ENCODE data around the gene FLT1. TPM values are rescaled to one million over a fixed set of nuclear protein-coding genes. Genes with fewer than 3 reads are reported as not detected.

The FLT1 gene
- polyA plus RNA-seq, 1 donor (not counting 4 experiments of a cell fraction or from before 2014, with no cell fraction given), result 0.01 TPM

DNA sequence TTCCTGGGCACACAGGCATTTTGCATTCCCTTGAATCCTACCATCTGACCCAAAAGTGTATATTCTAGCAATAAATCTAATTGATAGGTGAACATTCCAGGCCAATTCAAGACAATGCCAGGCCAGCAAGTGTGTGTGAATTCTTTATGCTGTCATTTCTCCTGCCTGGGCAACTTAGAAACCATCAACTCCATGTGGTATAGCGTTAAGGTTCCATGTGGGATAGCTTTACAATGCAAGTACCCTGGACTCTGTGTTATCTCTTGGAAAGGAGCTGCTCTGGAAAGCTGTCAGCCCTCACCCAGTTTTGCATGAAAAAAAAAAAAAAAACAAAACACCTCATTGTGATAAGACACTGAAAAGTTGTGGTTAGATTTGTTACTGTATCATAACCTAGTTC lies 15.6 kb upstream of the FLT1 start:
- H3K9ac ChIP-seq (ENCODE audit: control insufficient read depth, extremely low read depth, insufficient read depth, low read length), result no peak overlapping the region
- H3K4me1 ChIP-seq (ENCODE audit: control insufficient read depth, extremely low read depth, insufficient read depth, low read length), result peaks cover 3% of the 10 kb centered on the region
- H3K9me1 ChIP-seq (ENCODE audit: control insufficient read depth, extremely low read depth, insufficient read depth, low read length), result no peaks in the 10 kb centered on the region
- H3K27ac ChIP-seq (ENCODE audit: control insufficient read depth, insufficient read depth, low read length), result no peak overlapping the region
- dilution Hi-C loops (cut with MboI; ENCODE audit: extremely low pct_ligation_motif_present, low sequenced_read_pairs), result no loop called here
- TF ChIP-seq EZH2 (IDR thresholded peaks at IDR 0.05; ENCODE audit: low read length), result no peak
- TF ChIP-seq, protein P1, sequence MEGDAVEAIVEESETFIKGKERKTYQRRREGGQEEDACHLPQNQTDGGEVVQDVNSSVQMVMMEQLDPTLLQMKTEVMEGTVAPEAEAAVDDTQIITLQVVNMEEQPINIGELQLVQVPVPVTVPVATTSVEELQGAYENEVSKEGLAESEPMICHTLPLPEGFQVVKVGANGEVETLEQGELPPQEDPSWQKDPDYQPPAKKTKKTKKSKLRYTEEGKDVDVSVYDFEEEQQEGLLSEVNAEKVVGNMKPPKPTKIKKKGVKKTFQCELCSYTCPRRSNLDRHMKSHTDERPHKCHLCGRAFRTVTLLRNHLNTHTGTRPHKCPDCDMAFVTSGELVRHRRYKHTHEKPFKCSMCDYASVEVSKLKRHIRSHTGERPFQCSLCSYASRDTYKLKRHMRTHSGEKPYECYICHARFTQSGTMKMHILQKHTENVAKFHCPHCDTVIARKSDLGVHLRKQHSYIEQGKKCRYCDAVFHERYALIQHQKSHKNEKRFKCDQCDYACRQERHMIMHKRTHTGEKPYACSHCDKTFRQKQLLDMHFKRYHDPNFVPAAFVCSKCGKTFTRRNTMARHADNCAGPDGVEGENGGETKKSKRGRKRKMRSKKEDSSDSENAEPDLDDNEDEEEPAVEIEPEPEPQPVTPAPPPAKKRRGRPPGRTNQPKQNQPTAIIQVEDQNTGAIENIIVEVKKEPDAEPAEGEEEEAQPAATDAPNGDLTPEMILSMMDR (optimal IDR thresholded peaks at IDR 0.05 in 1 of 3, IDR thresholded peaks at IDR 0.05 in 1 of 3, conservative IDR thresholded peaks at IDR 0.05 in 1 of 3; ENCODE audit: extremely low read depth in 1 of 3, insufficient read depth in 2 of 3, low read length in 3 of 3), result no peak
- no peak overlapping the region for H3K4me3 ChIP-seq (ENCODE audit: control insufficient read depth in 2 of 3, extremely low read depth in 1 of 3, insufficient read depth in 2 of 3, low read depth in 1 of 3, low read length in 3 of 3)
- no peaks in the 10 kb centered on the region for H3K9me3 ChIP-seq (ENCODE audit: control insufficient read depth, low read depth, low read length)
- H3K79me2 ChIP-seq (ENCODE audit: control insufficient read depth, insufficient read depth, low read length), result no peaks in the 10 kb centered on the region
- no peaks in the 10 kb centered on the region for H3K36me3 ChIP-seq (ENCODE audit: control insufficient read depth in 2 of 2, extremely low read depth in 1 of 2, insufficient read depth in 2 of 2, low read length in 2 of 2)
- H2AFZ ChIP-seq (ENCODE audit: control insufficient read depth, low read length), result no peak overlapping the region
- no peak overlapping the region for H3K4me2 ChIP-seq (ENCODE audit: control insufficient read depth, extremely low read depth, insufficient read depth, low read depth, low read length)
- no peaks in the 10 kb centered on the region for H4K20me1 ChIP-seq (ENCODE audit: control insufficient read depth, extremely low read depth, insufficient read depth, low read length)
- no peak for FAIRE-seq
- no peak for DNase-seq (ENCODE audit: low read depth, low spot score)
- H3K27me3 ChIP-seq (ENCODE audit: control insufficient read depth, extremely low read depth, insufficient read depth, low read length), result no peaks in the 10 kb centered on the region

DNA sequence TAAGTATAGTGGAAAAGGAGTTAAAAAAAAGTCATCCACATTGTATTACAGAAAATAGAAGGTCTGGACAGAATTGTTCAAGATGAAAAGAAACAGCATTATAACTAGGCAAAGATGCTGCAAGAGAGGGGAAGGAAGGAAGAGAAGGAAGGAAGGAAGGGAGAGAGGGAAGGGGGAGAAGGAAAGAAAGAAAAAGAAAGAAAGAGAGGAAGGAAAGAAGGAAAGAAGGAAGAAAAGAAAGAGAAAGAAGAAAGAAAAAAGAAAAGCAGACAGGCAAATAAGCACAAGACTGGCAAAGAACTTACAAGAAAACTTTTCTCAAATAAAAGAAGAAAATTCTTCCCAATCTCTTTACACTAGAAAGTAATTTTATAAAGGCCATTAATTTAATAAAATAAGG lies 15.1 kb upstream of the FLT1 start:
- H4K20me1 ChIP-seq (ENCODE audit: control insufficient read depth, extremely low read depth, insufficient read depth, low read length), result no peaks in the 10 kb centered on the region
- H3K4me1 ChIP-seq (ENCODE audit: control insufficient read depth, extremely low read depth, insufficient read depth, low read length), result peaks cover 3% of the 10 kb centered on the region
- H3K27me3 ChIP-seq (ENCODE audit: control insufficient read depth, extremely low read depth, insufficient read depth, low read length), result no peaks in the 10 kb centered on the region
- H3K4me2 ChIP-seq (ENCODE audit: control insufficient read depth, extremely low read depth, insufficient read depth, low read depth, low read length), result no peak overlapping the region
- no peaks in the 10 kb centered on the region for H3K9me3 ChIP-seq (ENCODE audit: control insufficient read depth, low read depth, low read length)
- dilution Hi-C loops (cut with MboI; ENCODE audit: extremely low pct_ligation_motif_present, low sequenced_read_pairs), result no loop called here
- H3K36me3 ChIP-seq (ENCODE audit: control insufficient read depth in 2 of 2, extremely low read depth in 1 of 2, insufficient read depth in 2 of 2, low read length in 2 of 2), result no peaks in the 10 kb centered on the region
- DNase-seq (ENCODE audit: low read depth, low spot score) (no peak), FAIRE-seq (no peak)
- H3K79me2 ChIP-seq (ENCODE audit: control insufficient read depth, insufficient read depth, low read length), result no peaks in the 10 kb centered on the region
- H3K27ac ChIP-seq (ENCODE audit: control insufficient read depth, insufficient read depth, low read length), result no peak overlapping the region
- no peaks in the 10 kb centered on the region for H3K9me1 ChIP-seq (ENCODE audit: control insufficient read depth, extremely low read depth, insufficient read depth, low read length)
- H2AFZ ChIP-seq (ENCODE audit: control insufficient read depth, low read length), result no peak overlapping the region
- TF ChIP-seq EZH2 (IDR thresholded peaks at IDR 0.05; ENCODE audit: low read length), result no peak
- TF ChIP-seq, protein P1 (optimal IDR thresholded peaks at IDR 0.05 in 1 of 3, IDR thresholded peaks at IDR 0.05 in 1 of 3, conservative IDR thresholded peaks at IDR 0.05 in 1 of 3; ENCODE audit: extremely low read depth in 1 of 3, insufficient read depth in 2 of 3, low read length in 3 of 3), result no peak
- no peak overlapping the region for H3K9ac ChIP-seq (ENCODE audit: control insufficient read depth, extremely low read depth, insufficient read depth, low read length)
- H3K4me3 ChIP-seq (ENCODE audit: control insufficient read depth in 2 of 3, extremely low read depth in 1 of 3, insufficient read depth in 2 of 3, low read depth in 1 of 3, low read length in 3 of 3), result no peak overlapping the region
